ENCODE results near the gene PPP1R18.
A peak's percentile ranks its signal among the peaks of the same experiment; 100 is the strongest.

DNA sequence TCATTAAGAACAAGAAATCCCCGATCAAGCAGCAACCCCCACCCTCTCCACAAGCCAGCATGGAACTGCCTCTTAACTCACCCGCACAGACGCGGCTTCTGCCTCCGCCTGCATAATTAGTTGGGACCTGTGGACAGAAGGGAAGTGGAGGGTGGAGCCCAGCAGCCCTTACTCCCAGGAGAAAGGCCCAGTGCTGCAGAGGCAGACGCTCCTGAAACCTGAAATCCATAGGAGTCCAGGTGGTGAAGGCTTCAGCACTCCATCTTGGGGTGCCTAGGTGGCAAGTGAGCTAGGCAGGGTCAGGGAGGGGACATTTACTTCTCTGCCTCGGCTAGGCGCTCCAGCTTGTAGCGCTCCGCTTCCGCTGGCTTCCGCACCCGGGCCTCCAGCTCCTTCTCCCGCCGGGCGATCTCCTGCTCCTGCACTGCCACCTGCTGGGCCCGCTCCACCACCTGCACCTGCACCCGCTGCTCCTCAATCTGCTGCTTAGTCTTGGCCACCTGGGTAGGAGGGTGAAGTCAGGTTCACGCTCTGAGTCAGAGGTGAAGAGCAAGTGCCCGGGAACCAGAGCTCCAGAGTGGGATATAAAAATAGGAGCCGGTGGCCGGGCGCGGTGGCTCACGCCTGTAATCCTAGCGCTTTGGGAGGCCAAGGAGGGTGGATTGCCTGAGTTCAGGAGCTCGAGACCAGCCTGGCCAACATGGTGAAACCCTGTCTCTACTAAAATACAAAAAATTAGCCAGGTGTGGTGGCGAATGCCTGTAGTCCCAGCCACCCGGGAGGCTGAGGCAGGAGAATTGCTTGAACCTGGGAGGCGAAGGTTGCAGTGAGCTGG, 44.4 kb upstream of the PPP1R18 start:
- TF ChIP-seq, protein P1, sequence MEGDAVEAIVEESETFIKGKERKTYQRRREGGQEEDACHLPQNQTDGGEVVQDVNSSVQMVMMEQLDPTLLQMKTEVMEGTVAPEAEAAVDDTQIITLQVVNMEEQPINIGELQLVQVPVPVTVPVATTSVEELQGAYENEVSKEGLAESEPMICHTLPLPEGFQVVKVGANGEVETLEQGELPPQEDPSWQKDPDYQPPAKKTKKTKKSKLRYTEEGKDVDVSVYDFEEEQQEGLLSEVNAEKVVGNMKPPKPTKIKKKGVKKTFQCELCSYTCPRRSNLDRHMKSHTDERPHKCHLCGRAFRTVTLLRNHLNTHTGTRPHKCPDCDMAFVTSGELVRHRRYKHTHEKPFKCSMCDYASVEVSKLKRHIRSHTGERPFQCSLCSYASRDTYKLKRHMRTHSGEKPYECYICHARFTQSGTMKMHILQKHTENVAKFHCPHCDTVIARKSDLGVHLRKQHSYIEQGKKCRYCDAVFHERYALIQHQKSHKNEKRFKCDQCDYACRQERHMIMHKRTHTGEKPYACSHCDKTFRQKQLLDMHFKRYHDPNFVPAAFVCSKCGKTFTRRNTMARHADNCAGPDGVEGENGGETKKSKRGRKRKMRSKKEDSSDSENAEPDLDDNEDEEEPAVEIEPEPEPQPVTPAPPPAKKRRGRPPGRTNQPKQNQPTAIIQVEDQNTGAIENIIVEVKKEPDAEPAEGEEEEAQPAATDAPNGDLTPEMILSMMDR (IDR thresholded peaks at IDR 0.05), result peak in 5 of 6 experiments; percentile 31 to 59 (median 50)
- no peak for TF ChIP-seq POLR2A (IDR thresholded peaks at IDR 0.05)
